GM12873 (cell line): ENCODE data around the gene CCDC57.
A peak's percentile ranks its signal among the peaks of the same experiment; 100 is the strongest.

ENCODE experiments used
- CTCF ChIP-seq: IDR thresholded peaks from 2 replicates; pipeline ENCODE4 v1.5.1; 2012; ENCODE audit warnings: low read depth, mild to moderate bottlenecking, moderate library complexity, low read length, control low read depth; ENCODE audit not compliant: insufficient read depth; ENCODE audit errors: missing control alignments

Gene CCDC57

GRCh38 chr17:82237746-82238471 is 25.3 kb upstream of the CCDC57 start:
- no peak for TF ChIP-seq CTCF

GRCh38 chr17:82237083-82237745 is 24.6 kb upstream of the CCDC57 start:
- no peak for TF ChIP-seq CTCF

- peak; percentile 88 for TF ChIP-seq CTCF
Measured at GRCh38 chr17:82236142-82236971, 23.7 kb upstream of the CCDC57 start.

GRCh38 chr17:82235775-82236141 is 23.1 kb upstream of the CCDC57 start:
- no peak for TF ChIP-seq CTCF

GRCh38 chr17:82235056-82235774 is 22.6 kb upstream of the CCDC57 start:
- TF ChIP-seq CTCF, result no peak

GRCh38 chr17:82234211-82235055 is 21.8 kb upstream of the CCDC57 start:
- no peak for TF ChIP-seq CTCF
